GM06990 (cell line): Measurements from ENCODE around the gene BANF2.
"Not testable (repeated sequence)": the region's sequence is repeated elsewhere in the genome, so short reads cannot be mapped to it uniquely, and the experiment has no call there.

Experiments used
- DNase-seq: peaks from one replicate; pipeline ENCODE4 v3.0.0-alpha.2; 2011; ENCODE audit not compliant: insufficient read length; ENCODE audit errors: extremely low read depth
- H3K27me3 ChIP-seq: replicated peaks from 2 replicates; pipeline ENCODE4 v1.6.0; 2011; ENCODE audit warnings: low read length; ENCODE audit not compliant: control insufficient read depth, insufficient read depth
- H3K36me3 ChIP-seq: 2 replicates; pipeline ENCODE4 v1.5.1; 2011; ENCODE audit warnings: low read length; ENCODE audit not compliant: control insufficient read depth, insufficient read depth
- H3K4me3 ChIP-seq: replicated peaks from 2 replicates; pipeline ENCODE4 v1.5.1; 2011; ENCODE audit warnings: low read depth, mild to moderate bottlenecking, control low read depth, low read length
- TF ChIP-seq, protein P1 (sequence below): IDR thresholded peaks from 2 replicates; pipeline ENCODE4 v1.5.1; 2011; ENCODE audit warnings: low read length, control low read depth, mild to moderate bottlenecking, inconsistent platforms; ENCODE audit not compliant: insufficient read depth, poor library complexity, severe bottlenecking

The BANF2 gene

DNA sequence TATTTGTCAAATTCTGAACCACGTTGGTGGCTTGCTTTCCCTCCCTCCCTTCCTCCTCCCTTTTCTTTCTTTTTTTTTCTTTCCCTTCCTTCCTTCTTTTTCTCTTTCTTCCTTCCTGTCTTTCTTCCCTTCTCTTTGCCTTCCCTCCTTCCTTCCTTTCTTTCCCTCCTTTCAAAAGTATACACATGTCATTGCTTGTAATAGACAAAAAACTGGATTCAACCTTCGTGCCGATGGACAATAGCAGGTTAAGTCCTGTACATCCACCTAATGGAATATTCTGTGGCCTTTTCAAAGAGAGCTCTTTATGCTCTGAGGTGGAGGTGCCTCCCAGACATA is 72.2 kb downstream of the BANF2 start:
- TF ChIP-seq, protein P1, sequence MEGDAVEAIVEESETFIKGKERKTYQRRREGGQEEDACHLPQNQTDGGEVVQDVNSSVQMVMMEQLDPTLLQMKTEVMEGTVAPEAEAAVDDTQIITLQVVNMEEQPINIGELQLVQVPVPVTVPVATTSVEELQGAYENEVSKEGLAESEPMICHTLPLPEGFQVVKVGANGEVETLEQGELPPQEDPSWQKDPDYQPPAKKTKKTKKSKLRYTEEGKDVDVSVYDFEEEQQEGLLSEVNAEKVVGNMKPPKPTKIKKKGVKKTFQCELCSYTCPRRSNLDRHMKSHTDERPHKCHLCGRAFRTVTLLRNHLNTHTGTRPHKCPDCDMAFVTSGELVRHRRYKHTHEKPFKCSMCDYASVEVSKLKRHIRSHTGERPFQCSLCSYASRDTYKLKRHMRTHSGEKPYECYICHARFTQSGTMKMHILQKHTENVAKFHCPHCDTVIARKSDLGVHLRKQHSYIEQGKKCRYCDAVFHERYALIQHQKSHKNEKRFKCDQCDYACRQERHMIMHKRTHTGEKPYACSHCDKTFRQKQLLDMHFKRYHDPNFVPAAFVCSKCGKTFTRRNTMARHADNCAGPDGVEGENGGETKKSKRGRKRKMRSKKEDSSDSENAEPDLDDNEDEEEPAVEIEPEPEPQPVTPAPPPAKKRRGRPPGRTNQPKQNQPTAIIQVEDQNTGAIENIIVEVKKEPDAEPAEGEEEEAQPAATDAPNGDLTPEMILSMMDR = no peak
- no peaks in the 10 kb centered on the region for H3K36me3 ChIP-seq
- peaks cover 2% of the 10 kb centered on the region; the same call in 1 of the 2 replicates for H3K27me3 ChIP-seq
- no peak overlapping the region for H3K4me3 ChIP-seq
- no peak for DNase-seq

GRCh38 chr20:17773619-17774018 is 73.9 kb downstream of the BANF2 start:
- H3K27me3 ChIP-seq = no peaks in the 10 kb centered on the region
- no peak for DNase-seq
- TF ChIP-seq, protein P1 = no peak

DNA sequence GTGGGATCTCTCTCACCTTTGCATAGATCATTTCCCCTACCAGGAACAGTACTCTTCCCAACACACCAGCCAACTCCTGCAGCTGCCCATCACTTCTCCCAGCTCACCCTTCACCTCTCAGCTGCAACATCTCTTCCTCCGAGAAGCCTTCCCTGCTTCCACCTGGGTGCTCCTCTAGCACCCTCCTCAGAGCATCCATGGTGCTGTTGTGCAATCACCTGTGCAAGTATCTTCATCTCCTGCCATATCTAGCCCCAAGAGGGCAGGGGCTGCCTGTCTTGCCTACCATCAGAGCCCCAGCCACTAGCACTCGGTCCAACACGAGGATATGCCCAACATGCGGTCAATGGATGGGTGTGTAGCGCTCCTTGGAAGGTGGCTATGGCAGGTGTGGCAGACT is 75.8 kb downstream of the BANF2 start:
- TF ChIP-seq, protein P1 = no peak
- no peak for DNase-seq
- no peaks in the 10 kb centered on the region for H3K36me3 ChIP-seq
- no peak overlapping the region for H3K4me3 ChIP-seq
- no peaks in the 10 kb centered on the region for H3K27me3 ChIP-seq

More at GRCh38 chr20:17773619-17774018, 73.9 kb downstream of the BANF2 start:
- Histone ChIP-seq H3K36me3 (no peaks in the 10 kb centered on the region), H3K4me3 (no peak overlapping the region)

GRCh38 chr20:17776551-17776950 is 76.8 kb downstream of the BANF2 start:
- no peak overlapping the region for H3K4me3 ChIP-seq
- H3K27me3 ChIP-seq = no peaks in the 10 kb centered on the region
- no peak for DNase-seq
- TF ChIP-seq, protein P1 = no peak
- H3K36me3 ChIP-seq = no peaks in the 10 kb centered on the region

GRCh38 chr20:17779011-17779410 is 79.2 kb downstream of the BANF2 start:
- not testable (repeated sequence) for DNase-seq, H3K4me3 ChIP-seq, H3K27me3 ChIP-seq, H3K36me3 ChIP-seq

- H3K36me3 ChIP-seq = no peaks in the 10 kb centered on the region
- TF ChIP-seq, protein P1 = no peak
- peak; percentile 20 for DNase-seq
- no peaks in the 10 kb centered on the region for H3K27me3 ChIP-seq
- no peak overlapping the region for H3K4me3 ChIP-seq
Measured at GRCh38 chr20:17782768-17783167, 83.0 kb downstream of the BANF2 start.
